ENCODE measurements around the gene HMGXB4. TPM values are rescaled to one million over a fixed set of nuclear protein-coding genes. Genes with fewer than 3 reads are reported as not detected.

Gene HMGXB4
- total RNA-seq, 1 donor from 2014 or later, result 9.1 TPM

DNA sequence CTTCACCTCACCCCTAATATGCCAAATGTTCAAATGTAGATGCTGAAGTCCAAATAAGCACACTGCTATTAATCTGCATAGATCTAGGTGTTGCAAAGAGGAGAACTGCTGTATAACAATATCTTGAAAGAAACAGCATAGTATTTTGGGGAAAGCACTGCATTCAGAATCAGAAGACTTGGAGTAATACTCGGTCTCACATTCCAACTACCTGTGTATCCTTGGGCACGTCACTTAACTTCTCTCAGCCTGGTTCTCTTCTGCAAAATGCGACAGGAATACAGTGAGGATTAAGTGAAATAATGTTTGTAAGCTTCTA, 332 bp upstream of the HMGXB4 start:
- DNase-seq (ENCODE audit: low spot score), result no peak

DNA sequence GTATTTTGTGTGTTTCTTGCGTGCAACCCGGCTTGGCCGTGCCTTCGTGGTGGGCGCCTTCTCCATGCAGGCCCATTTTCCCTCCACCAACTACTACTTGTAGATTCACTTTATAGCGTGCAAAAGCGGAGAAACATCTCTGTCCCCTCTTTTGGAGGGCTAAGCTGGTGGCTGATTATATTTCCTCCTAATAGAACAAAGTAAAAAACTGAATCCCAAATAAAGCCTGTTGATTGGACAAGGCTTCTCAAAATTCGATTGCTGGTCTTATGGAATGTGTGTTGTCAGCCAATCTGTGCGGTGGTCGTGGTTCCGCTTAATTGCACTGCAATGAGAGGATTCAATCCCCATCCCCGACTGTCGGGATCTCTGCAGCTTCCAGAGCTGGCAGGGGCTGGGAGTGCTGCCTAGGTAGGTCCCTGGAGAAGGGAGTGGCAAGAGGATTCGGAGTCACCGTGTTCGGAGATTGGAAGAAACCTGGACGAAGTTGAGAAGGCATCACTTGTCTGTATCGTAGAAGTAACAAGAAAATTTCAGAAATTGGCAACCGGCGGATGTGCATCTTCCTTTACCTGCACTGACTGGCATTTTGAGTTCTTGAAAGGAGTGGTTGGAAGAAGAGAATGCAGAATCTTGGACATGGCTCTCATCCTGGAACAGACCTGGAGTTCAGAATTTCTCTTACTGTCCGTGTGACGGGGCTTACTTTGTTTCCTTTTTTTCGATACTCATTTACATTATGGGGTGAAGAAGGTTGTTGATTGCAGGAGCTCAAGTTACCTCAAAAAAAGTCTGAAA, 1.1 kb downstream of the HMGXB4 start:
- DNase-seq (ENCODE audit: low spot score), result peak; percentile 12

DNA sequence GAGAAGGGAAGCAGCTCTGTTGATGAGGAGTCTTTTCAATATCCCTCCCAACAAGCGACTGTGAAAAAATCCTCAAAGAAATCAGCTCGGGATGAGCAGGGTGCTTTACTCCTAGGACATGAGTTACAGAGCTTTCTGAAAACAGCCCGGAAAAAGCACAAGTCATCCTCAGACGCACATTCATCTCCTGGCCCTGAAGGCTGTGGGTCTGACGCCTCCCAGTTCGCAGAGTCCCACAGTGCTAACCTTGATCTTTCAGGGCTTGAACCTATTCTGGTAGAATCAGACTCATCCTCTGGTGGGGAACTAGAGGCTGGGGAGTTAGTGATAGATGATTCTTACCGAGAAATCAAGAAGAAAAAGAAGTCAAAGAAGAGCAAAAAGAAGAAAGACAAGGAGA, 7.7 kb downstream of the HMGXB4 start:
- DNase-seq (ENCODE audit: low spot score), result no peak

DNA sequence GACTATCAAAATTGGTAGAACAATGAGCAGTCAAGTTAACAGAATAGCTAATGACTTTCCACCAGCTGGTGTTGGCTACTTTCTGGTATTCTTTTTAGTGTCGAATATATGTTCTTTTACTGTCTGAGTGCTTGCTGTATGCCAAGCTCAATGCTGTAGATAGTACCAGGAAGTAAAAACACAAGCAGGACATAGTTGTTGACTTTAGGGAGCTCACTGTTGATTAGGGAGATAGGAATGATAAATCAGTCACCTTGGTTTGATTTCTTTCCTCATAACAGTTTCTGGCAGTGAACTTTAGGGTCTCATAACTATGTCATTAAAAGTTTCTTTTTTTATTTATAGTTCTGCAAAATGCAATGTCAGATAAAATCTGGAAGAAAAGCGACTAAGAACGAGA, 9.0 kb downstream of the HMGXB4 start:
- DNase-seq (ENCODE audit: low spot score), result no peak

DNA sequence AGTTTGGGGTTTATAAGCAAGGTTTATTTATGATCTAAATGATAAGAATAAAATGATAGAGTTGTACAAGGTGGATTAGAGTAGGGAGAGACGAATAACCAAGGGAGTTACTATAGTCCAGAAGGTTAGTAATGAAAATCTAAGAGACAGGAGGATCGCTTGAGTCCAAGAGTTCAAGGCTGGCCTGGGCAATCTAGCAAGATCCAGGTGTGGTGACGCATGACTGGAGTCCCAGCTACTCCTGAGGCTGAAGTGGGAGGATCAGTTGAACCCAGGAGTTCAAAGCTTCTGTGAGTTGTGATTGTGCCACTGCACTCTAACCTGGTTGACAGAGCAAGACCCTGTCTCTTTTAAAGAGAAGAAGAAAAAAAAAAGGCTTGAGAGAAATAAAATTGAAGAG, 12.3 kb downstream of the HMGXB4 start:
- no peak for DNase-seq (ENCODE audit: low spot score)

DNA sequence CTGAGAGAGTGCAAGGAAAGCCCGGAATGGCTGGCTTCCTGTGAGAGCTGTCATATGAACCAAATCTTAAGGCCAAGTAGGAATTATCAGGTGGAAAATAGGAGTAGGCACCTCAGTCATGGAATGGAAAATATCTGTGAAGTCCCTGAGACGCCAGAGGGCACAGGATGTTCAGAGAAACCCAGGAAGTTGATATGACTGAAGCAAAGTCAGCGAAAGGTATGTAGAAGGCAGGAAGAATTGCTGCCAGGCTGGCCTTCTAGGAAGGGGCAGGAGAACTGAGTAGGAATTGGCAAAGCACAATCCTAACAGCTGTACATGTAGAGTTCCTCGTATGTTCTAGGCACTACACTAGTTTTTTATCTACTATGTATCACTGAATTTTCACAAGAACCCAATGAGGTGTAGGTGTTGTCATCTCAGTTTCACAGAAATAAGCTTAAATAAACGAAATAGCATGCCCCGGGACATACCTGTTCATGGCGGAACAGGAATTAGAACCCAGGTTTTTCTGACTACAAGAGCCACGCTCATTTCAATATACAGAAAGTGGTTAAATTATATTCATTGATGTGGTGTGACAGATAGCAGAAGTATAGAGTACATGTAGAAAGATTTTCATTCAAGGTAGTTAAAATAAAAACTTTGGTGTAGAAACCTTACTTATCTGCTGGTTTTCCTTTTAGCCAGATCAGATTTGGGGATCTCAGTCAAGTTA, 17.0 kb downstream of the HMGXB4 start:
- DNase-seq (ENCODE audit: low spot score), result no peak

DNA sequence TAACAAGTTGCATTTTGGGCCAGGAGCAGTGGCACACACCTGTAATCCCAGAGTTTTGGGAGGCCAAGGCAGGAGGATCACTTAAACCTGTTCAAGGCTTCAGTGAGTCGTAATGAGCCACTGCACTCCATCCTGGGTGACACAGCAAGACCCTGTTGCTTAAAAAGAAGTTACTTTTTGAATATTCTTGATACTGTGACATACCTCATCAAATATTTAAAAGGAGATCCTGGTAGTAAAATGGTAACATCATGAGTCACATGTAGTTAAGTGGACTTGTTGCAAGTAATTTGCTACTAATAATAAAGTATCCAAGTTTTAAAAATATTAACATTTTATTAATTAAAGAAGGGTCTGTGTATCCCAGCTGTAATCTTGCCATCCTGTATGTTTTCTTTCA, 18.3 kb downstream of the HMGXB4 start:
- no peak for DNase-seq (ENCODE audit: low spot score)

DNA sequence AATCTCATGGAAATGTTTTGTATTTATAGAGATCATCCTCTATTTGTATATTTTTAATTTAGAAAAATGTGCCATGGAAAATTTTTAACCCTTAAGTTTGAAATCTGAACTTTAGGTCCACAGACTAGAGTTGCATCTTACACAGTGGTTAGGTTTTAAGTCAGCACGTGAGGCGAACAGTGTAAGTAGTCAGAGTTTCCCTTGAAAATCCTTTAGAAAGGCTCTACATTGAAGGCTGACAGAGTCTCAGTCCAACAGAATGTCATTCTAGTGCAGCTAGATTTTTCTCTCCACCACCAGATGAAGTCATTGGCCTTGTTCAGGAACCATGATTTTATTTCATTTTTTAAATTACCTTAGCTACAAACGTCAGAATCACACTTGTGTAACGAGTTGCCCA, 18.7 kb downstream of the HMGXB4 start:
- no peak for DNase-seq (ENCODE audit: low spot score)

DNA sequence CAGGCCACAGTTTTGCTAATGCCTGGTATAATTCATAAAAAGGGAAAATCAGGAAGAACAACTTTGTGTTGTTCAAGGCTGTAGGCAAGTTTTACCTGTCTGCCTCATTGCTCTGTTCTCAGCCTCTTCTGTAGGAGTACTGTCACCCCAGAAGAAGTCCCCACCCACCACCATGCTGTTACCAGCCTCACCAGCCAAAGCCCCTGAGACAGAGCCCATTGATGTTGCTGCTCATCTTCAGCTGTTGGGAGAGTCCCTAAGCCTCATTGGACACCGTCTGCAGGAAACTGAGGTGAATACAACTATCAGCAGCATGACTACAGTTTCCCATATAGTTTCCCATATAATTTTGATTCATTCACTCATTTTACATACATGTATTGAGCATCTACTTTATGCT, 30.8 kb downstream of the HMGXB4 start:
- no peak for DNase-seq (ENCODE audit: low spot score)

DNA sequence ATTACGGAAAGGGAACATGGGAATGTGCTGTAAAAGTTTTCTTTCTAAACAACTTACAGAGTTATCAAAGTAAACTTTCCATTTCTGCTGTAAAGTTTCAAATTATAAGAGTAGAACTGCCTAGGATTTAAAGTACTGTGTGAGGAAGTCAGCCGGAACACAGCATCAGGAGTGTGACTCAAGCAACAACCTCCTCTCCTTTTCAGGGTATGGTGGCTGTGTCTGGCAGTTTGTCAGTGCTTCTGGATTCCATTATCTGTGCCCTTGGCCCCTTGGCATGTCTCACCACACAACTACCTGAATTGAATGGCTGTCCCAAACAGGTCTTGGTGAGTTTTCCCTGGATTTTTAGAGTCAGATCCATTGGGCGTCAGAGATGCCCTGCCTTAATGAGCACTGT, 35.5 kb downstream of the HMGXB4 start:
- DNase-seq (ENCODE audit: low spot score), result no peak

DNA sequence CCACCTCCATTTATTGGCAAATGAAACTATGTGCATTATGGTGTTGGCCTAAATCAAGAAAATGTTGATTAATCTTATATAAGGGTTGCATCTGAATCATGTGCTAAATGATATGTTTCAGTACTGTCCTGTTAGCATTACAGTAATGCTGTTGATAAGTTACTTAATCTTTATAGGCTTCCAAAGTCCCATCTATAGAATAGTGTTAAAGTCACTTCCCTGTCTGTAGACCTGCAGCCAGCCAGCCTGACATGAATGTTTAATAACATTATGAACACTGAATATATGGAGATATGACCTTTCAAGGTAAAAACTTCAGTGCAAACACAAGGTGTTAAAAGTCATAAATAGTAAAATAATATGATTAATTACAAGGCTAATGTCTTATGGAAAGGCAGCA, 38.8 kb downstream of the HMGXB4 start:
- no peak for DNase-seq (ENCODE audit: low spot score)

DNA sequence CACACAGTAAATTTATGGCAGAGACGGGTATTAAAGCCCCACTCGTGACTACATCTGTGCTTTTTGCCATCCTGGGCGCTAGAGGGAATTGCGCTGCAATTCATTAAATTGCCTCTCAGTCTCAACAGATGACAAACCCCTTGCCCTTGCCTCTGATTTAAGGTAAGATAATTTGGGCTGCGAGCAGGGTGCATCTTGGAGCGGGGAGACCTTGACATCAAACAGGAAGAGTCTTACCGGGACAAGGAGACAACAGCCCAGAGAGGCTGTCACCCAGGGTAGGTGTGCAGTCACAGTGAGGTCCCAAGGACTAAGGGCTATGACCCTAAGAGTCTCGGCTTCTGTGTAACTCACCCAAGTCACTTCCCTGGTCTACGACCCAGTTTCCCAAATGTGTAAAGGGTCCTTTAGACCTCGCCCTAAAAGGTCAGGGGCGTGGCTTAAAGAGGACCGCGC, 42.0 kb downstream of the HMGXB4 start:
- DNase-seq (ENCODE audit: low spot score), result no peak

DNA sequence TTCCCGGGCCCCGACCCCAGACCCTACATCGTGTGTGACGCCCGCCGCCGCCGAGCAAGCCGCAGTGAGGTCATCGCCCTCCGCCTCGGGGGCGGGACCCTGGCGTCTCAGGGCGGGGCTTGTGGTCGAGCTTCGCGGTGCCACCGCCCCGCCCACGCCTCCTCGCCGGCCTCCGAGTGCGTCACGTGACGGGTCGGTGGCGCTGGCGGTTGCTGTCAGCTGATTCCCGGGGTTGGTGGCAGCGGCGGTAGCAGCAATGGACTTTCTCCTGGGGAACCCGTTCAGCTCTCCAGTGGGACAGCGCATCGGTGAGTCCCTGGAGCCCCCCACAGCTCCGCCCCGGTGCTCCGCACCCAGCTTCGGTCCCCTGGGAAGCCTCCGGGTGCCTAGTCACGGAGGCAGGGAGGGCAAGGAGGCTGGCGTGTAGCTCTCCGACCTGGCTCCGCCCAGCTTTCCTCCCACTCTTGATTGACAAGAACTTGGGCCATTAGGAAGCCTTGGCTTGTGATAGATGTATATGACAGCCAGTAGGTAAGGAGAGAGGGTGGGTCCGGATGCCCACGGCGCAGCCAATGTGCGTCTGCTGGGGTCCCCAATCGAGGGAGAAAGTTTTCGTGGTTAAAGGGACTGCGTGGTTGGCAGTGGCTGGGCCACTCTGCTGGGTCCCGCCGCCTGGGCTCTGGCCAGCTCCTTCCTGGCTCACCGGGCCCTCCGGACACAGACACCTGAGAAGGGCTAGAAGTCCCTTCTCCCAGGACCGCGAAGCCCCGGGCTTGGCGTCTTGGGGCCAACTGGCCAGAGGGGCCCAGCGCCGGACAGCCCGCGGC, 42.6 kb downstream of the HMGXB4 start, which contains the start of gene TOM1:
Gene TOM1, plus strand, starts transcription at position 222 of the 827 bp plus-strand sequence. Its CDS starts 35 bp downstream, at position 257.
- peak; percentile 99 for DNase-seq (ENCODE audit: low spot score)

DNA sequence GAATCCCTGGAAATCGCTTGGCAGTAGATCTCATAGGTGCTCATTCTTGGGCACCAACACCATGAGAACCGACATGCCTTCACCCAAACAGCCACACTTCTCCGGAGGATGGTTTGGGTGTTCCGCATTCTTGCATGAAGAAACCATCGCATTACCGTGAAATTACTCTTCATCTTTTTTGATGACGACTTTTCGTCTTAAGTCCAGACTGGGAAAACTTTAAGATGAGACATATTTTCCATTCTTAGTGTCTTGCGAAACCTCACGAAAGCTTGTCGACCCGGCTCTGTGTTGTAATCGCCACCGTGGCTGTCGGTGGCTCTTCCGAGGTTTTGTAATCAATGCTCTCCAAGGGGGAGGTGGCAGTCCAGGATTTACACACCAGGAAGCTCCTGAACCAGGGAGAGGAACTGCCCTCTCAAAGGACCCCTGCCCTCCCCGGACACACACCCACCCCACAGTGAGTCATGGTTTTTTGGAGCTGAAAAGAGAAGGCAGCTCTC, 44.1 kb downstream of the HMGXB4 start:
- peak; percentile 75 for DNase-seq (ENCODE audit: low spot score)

DNA sequence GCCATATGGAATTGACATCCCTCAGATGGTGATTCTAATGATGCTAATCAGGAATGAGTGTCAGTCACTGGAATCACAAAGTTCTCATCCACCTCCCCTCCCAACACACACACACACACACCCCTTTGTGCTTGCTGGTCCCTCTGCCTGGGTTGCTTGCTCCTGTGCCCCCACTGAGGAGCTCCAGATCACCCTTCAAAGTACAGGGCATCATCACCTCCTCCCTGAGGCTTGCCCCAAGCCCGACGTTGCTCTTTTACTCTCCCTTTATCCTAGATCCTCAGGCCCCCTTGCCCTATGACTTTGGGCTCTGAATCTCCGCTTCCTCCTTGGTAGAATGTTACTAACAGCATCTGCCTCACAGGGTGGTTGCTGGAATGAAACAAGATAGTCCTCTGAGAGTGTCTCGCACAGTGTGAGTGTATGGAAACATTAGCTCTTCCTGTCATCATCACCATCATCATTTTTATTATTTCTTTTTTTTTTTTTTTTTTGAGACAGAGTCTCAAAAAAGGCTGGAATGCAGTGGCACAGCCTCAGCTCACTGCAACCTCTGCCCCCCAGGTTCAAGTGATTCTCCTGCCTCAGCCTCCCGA, 45.8 kb downstream of the HMGXB4 start:
- DNase-seq (ENCODE audit: low spot score), result no peak

DNA sequence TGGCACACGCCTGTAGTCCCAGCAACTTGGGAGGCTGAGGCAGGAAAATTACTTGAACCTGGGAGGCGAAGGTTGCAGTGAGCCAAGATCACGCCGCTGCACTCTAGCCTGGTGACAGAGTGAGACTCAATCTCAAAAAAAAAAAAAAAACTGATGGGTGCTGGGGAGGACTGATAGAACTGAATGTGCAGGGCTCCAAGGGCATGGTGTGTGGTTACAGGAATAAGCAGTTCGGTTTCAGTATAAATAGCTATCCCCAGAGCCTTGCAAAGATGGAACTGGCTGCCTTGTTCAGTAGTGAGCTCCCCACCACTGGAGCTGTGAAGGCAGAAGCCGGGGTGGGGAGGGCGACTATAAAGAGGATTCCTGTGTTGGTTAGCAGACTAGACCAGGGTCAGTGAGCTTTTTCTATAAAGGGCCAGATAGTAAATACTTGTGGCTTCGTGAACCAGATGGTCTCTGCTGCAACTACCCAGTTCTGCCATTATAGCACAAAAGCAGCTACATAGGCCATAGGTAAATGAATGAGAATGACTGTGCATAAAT, 48.3 kb downstream of the HMGXB4 start:
- no peak for DNase-seq (ENCODE audit: low spot score)

DNA sequence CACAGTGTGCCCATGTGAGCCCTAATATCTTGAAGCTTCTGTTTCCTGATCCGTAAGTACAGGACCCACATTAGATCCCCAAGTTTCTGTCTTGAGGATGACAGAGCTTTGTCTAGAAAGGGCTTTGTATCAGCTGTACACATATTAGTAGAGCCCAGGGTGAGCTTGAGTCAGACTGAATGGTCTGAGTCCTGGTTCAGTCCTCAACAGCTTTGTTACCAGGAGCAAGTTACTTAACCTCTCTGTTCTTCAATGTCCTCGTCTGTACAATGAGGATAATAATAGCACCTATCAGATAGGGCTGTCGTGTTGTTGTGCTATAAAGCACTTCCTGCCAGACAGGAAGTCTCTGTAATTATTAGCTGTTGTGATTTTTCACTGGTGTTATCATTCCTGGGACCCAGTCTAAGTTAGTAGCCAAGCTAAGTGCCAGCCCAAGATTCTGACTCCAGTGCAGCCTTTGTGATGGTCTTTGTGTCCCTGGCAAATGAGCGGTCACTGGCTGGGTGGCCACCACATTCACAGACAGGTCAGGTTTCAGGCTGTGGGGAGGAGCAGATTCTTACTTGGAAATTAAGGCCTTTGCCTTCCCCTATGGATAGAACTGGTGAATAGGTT, 49.2 kb downstream of the HMGXB4 start:
- no peak for DNase-seq (ENCODE audit: low spot score)

DNA sequence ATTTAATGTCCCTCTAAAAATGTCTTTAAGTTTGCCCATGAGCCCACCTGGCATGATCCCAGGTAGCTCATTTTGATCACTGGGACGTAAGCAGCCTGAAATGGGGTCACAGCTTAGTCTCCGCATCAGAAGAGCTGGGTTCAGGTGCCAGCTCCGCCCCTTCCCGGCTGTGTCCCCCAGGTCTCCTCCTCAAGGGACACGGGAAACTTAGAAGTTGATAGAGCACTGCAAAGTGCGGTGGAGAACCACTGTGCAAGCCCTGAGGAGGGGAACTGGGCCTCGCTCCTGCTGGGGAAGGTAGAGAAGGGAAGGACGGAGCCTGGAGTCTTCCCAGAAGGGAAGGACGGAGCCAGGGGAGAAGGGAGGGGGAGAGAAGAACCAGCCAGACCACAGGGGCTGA, 50.1 kb downstream of the HMGXB4 start:
- no peak for DNase-seq (ENCODE audit: low spot score)

DNA sequence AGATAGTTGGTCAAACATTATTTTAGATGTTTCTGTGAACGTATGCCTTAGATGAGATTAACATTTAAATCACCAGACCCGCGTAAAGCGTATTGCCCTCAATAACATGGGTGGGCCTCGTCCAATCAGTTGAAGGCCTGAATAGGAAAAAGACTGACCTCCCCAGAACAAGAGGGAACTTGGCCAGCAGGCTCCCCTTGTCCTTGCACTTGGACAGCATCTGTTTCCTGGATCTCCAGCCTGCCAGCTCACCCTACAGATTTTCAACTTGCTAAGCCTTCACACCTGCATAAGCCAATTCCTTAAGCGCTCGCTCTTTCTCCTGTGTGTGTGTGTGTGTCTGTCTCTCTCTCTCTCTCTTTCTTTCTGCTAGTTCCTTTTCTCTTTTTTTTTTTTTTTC, 50.6 kb downstream of the HMGXB4 start:
- no peak for DNase-seq (ENCODE audit: low spot score)

DNA sequence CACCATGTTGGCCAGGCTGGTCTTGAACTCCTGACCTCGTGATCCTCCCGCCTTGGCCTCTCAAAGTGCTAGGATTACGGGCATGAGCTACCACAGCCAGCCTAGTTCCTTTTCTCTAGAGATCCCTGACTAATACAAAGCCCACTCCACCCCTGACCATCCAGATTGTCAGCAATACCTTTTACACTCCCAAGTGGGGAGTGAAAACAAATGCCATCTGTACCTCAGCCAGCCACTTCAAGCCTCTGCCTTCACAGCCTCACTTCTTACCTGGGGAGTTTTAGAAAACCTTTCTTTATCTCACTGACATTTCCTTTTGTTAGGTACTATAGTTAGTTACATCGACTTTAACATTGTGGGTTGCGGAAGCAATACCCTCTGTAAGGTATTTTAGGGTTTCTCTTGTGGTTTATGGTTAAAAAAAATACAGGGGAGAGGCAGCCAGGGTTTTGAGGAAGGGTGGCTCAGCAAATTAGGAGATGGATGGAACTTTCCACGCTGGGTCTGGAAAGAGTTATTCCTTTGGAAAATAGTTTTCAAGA, 51.3 kb downstream of the HMGXB4 start:
- no peak for DNase-seq (ENCODE audit: low spot score)
